HuH-7 (cell line): ENCODE data around the gene ZHX3.

Experiments
- DNase-seq: peaks from one replicate; pipeline ENCODE4 v3.0.0; 2011; ENCODE audit warnings: low spot score

Gene ZHX3

DNA sequence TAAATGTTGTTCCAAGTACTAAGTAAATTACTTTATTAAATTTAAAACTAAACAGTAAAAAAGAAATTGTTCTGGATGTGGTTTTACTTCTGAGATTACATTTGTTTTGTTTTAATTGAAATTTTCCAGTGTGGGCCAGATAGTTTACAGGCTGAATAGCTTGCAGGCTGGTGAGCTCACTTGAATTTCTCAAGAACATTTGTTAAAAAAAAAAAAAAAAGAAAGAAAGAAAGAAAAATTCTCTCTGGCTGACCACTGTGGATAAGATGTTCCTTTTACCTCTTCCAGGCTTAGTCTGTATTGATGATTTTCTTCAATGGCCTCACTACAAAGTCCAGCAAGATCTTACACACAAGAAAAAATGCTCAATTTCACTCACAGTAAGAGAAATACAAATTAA lies 94.8 kb downstream of the ZHX3 start:
- no peak for DNase-seq

DNA sequence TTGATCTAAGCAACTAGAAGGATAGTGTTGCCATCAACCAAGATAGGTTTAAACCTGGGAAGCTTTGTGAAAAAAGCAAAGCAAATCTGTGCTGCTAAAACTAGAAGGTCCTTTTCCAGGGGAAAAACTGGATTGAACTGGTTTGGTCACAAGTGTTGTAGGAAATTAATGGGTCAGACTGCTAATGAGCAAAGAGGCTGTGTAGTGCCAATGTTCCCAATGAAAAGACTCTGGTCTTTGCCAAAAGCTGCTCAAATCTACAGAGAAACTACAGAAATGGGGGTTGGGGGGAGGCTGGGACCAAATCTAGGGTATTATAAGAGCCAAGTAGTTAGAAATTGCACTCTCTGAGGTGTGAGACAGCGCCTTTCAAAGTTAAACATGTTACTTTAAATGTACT lies 95.2 kb downstream of the ZHX3 start:
- no peak for DNase-seq

DNA sequence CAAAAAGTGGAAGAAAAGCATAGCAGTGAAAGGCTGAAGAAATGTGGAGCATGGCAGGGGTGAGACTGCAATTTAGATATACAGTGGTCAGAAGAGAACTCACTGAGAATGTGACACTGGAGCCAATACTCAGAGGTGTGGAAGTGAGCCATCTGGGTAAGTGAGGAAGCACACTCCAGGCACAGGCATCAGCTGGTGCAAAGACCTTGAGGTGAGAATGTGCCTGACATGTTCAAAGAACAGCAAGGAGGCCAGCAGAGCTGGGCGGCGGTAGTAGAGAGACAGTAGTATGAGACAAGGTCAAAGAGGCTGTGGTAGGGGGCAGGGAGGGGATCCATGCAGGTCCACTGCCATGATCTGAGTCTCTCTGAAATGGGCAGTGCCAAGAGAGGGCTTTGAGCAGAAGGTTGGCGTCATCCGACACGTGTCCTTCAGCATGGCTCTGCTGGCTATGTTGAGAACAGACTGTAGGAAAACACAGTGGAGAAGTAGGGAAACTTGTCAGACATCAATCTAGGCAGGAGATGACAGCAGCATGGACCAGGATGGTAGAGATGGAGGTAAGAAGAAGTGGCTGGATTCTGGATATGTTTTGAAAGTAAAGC lies 95.8 kb downstream of the ZHX3 start:
- DNase-seq = no peak

DNA sequence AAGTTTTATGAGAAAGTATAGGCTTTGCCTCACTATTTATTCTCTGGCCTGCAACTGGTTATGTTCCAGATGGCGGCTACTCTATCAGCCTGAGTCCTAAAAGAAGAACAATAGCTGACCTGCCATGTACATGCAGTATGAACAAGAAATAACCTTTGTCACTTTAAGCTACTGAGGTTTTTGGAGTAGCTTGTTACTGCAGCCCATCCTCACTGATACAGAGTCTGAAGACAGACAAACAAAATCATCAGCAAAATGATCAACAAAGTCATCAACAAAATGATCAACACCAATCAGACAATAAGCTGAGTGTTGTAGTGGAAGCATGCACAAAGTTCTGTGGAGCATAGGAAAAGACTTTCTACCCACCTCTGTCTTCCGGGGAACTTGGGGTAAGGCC lies 97.7 kb downstream of the ZHX3 start:
- no peak for DNase-seq

- DNase-seq = no peak
These were observed 99.1 kb downstream of the ZHX3 start for GRCh38 chr20:41218466-41218865.

- no peak for DNase-seq
These were observed 100.1 kb downstream of the ZHX3 start for GRCh38 chr20:41217422-41217821.

DNA sequence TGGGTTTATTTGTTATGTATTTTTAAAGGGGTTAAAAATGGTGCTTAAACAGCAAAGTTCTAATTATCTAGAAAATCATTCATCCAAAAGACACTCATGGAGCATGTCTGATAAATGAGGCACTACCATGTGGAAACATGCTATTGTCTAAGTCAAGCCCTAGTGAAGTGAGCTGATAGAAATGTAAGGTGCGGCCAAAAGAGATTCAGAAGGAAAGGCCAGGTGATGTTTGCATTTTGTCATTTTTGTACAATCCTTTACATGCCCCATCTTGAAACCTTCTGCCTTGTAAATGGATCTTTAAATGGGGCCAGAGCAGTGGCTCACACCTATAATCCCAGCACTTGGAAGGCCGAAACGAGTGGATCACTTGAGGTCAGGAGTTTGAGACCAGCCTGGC lies 102.9 kb downstream of the ZHX3 start:
- no peak for DNase-seq

GRCh38 chr20:41214202-41214601 lies 103.3 kb downstream of the ZHX3 start:
- no peak for DNase-seq

GRCh38 chr20:41213150-41213820 lies 104.2 kb downstream of the ZHX3 start:
- no peak for DNase-seq

DNA sequence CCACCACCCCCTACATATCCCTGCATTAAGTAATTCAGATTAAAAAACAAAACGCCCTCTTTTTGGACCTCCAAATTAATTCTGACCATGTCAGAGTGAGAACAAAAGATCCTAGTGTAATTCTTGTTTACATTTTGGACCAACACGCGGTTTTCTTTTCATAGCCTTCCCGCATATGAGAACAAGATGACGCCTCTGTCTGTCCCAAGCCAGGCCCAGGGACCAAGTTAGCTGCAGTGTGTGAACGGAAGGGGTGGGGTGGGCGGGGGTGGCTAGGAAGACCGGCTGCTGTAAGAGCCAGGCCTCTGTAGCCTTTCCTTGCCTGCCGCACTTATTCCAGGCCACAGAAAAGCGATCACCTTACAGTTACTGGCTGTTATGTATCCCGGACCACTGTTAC lies 112.2 kb downstream of the ZHX3 start:
- no peak for DNase-seq

- DNase-seq = no peak
These were observed 112.9 kb downstream of the ZHX3 start for GRCh38 chr20:41204304-41205265.

GRCh38 chr20:41203660-41204059 lies 113.9 kb downstream of the ZHX3 start:
- no peak for DNase-seq

GRCh38 chr20:41202426-41202825 lies 115.1 kb downstream of the ZHX3 start:
- no peak for DNase-seq

DNA sequence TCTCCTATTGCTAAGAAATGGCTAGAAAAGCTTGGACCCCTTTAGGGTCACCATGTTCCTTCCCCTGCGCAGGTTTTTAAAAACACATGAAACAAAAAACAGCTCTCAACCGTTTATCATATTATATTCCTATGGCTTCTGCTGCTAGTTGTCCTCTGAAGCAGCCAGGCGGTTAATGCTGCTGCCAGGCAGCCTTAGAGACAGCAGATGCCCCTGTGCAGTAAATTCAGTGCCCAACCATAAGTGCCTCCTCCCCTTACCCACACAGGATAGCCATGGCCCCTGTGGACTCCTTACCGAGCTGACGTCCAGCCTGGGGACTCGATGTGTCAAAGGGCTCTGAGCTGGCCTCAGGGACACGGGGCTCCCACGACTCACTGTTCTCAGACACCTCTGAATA lies 115.8 kb downstream of the ZHX3 start:
- no peak for DNase-seq

DNA sequence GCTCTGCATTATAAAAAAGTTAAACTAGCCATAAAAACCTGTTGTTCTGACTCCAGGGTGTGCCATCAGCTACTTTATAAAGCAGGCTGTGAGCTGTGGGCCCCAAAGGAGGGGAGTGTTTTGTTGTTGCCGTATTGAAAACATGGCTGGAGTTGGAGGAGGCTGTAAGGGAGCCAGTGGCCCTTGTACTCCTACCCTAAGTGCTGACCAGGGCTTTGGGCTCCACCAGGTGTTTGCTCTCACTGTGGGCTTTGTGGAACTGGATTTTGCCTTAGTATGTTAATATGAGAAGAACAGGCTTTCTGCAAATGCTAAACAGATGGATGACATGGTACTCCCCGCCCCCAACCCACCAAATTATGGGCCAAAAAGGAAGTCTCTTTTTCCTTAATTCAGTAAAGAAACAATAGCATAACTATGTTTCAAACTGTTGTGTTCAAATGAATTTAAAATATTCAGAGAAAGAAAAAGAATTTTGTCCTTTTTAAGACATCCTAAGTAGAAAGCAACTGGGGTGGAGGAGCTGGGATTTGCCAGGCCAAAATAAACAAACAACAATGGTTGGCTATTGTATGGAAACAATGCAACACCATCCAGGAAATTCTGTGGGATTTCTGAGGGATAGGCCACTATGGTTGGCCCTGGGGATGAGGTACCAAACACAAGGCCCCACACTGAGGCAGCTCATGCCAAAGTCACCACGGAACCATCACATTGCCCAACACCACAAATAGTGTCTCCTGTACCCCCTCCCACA lies 116.9 kb downstream of the ZHX3 start:
- no peak for DNase-seq

GRCh38 chr20:41198443-41198842 lies 119.1 kb downstream of the ZHX3 start:
- no peak for DNase-seq

DNA sequence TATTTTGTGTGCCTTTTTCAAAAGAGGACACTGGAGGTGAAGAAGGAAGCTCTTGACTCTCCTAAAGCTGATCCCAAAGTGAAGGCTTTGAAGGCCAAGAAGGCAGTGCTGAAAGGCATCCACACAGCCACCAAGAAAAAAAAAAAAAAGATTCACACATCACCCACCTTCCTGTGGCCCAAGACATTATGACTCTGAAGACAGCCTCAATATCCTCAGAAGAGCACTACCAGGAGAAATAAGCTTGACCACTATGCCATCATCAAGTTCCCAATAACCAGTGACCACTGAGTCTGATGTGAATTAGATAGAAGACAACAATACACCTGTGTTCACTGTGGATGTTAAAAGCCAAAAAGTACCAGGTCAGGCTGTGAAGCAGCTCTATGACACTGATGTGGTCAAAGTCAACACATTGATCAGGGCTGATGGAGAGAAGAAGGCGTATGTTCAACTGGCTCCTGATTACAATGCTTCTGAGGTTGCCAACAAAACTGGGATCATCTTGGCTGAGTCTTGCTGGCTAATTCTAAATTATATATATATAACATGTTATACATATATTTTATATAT lies 120.8 kb downstream of the ZHX3 start:
- DNase-seq = no peak

GRCh38 chr20:41192575-41192974 lies 125.0 kb downstream of the ZHX3 start:
- no peak for DNase-seq

DNA sequence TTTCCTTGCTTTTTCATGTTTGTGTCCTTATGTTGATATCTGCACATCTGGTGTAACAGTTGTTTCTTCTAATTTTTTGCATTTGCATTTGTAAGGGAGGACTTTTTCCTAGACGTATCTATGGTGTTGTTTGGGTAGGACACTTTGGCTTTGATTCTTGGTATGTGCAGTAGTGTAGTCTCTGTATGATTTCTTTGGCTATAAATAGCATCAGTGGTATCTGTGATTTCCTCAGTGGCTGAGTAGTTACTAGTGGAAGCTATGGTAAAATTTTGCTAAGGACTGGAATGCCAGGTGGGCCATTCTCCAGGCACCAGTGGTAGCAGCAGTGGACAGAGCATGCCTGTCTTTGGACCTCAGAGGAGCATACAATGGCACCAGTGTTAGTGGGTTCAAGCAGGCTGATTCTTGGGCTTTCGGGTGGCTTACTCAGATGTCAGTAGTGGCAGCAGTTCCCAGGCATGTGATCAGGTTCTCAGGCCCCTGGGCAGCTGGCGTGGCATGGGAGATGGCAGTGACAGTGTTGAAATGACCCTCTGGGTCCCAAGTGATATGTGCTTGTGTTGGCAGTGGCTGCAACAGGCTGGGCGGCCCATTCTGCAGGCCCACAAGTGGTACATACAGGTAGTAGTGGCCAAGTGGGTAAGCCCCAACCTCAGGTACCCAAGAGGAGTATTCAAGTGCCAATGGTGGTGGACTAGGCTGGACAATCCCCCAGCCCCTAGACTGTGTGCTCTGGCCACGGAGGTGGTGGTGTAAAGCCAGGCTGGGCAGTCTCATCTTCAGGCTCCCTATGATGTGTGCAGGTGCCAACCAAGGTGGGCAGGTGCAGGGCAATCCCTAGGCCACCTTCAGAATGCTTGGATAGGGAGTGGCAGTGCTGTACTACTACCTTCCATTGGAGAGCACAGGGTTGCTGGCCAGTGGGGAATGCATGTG lies 125.7 kb downstream of the ZHX3 start:
- DNase-seq = no peak

DNA sequence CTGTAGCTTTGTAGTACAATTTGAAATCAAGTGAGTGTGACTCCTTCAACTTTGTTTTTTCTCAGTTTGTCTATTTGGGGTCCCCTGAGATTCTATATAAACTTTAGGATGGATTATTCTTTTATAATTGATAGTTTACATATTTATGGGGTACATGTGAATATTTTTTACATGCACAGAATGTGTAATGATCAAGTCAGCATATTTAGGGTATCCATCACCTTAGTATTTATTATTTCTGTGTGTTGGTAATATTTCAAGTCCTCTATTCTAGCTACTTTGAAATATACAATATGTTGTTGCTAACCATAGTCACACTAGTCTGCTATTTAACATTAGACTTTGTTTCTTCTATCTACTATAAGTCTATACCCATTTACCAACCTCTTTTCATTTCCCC lies 129.9 kb downstream of the ZHX3 start:
- no peak for DNase-seq
